ENCODE measurements around the gene NR3C2. TPM values are rescaled to one million over a fixed set of nuclear protein-coding genes. Genes with fewer than 3 reads are reported as not detected.

NR3C2 gene
- total and polyA plus RNA-seq, 2 experiments from 2014 or later = 1.2 to 3.0 TPM

DNA sequence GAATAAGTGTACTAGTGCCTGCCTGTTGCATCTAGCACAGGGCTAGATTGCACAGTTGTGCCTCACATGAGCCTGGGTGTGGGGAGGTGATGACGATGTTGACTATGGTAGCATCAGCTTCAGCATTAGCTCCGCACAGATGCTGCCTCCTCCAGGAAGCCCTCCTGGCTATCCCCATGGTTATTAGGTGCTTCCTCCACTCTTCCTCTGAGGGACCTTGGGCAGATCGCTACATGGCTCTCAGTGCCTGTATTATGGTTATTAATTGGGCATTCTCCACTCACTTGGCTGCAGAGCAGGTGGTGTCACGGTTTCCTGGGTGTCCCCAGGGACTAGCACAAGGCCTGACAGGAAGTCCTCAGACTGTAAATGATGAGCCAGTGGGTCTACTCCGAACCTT is 384.7 kb downstream of the NR3C2 start:
- Histone ChIP-seq H3K79me2 (replicated peaks; ENCODE audit: insufficient read depth) (no peaks in the 10 kb centered on the region), H3K36me3 (ENCODE audit: insufficient read depth) (no peaks in the 10 kb centered on the region), H3K4me2 (no peak overlapping the region), H4K20me1 (replicated peaks; ENCODE audit: insufficient read depth) (no peaks in the 10 kb centered on the region), H3F3A (replicated peaks; ENCODE audit: low read depth) (no peaks in the 10 kb centered on the region), H3K27me3 (ENCODE audit: insufficient read depth) (no peaks in the 10 kb centered on the region), H3K4me1 (ENCODE audit: insufficient read depth) (peaks cover 31% of the 10 kb centered on the region), H3K27ac (ENCODE audit: low read depth) (no peak overlapping the region), H3K9me2 (ENCODE audit: insufficient read depth) (no peaks in the 10 kb centered on the region), H3K4me3 (no peak overlapping the region), H2AFZ (no peak overlapping the region)
- TF ChIP-seq, protein P1, sequence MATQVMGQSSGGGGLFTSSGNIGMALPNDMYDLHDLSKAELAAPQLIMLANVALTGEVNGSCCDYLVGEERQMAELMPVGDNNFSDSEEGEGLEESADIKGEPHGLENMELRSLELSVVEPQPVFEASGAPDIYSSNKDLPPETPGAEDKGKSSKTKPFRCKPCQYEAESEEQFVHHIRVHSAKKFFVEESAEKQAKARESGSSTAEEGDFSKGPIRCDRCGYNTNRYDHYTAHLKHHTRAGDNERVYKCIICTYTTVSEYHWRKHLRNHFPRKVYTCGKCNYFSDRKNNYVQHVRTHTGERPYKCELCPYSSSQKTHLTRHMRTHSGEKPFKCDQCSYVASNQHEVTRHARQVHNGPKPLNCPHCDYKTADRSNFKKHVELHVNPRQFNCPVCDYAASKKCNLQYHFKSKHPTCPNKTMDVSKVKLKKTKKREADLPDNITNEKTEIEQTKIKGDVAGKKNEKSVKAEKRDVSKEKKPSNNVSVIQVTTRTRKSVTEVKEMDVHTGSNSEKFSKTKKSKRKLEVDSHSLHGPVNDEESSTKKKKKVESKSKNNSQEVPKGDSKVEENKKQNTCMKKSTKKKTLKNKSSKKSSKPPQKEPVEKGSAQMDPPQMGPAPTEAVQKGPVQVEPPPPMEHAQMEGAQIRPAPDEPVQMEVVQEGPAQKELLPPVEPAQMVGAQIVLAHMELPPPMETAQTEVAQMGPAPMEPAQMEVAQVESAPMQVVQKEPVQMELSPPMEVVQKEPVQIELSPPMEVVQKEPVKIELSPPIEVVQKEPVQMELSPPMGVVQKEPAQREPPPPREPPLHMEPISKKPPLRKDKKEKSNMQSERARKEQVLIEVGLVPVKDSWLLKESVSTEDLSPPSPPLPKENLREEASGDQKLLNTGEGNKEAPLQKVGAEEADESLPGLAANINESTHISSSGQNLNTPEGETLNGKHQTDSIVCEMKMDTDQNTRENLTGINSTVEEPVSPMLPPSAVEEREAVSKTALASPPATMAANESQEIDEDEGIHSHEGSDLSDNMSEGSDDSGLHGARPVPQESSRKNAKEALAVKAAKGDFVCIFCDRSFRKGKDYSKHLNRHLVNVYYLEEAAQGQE (IDR thresholded peaks at IDR 0.05; ENCODE audit: unreplicated experiment) = no peak
- no peak for TF ChIP-seq ZNF114 (CRISPR knock-in tag; IDR thresholded peaks at IDR 0.05)
- TF ChIP-seq EZH2phosphoT487 (IDR thresholded peaks at IDR 0.05; ENCODE audit: unreplicated experiment) = no peak
- no peak for TF ChIP-seq ZNF331 (CRISPR knock-in tag; IDR thresholded peaks at IDR 0.05; ENCODE audit: low read depth)
- no peak for TF ChIP-seq CREB1 (CRISPR knock-in tag; IDR thresholded peaks at IDR 0.05; ENCODE audit: low read depth)
- no peak for TF ChIP-seq NANOG (IDR thresholded peaks at IDR 0.05; ENCODE audit: borderline replicate concordance)
- TF ChIP-seq, protein P2, sequence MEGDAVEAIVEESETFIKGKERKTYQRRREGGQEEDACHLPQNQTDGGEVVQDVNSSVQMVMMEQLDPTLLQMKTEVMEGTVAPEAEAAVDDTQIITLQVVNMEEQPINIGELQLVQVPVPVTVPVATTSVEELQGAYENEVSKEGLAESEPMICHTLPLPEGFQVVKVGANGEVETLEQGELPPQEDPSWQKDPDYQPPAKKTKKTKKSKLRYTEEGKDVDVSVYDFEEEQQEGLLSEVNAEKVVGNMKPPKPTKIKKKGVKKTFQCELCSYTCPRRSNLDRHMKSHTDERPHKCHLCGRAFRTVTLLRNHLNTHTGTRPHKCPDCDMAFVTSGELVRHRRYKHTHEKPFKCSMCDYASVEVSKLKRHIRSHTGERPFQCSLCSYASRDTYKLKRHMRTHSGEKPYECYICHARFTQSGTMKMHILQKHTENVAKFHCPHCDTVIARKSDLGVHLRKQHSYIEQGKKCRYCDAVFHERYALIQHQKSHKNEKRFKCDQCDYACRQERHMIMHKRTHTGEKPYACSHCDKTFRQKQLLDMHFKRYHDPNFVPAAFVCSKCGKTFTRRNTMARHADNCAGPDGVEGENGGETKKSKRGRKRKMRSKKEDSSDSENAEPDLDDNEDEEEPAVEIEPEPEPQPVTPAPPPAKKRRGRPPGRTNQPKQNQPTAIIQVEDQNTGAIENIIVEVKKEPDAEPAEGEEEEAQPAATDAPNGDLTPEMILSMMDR (conservative IDR thresholded peaks at IDR 0.05; ENCODE audit: low read depth in 2 of 2) = no peak
- no peak for TF ChIP-seq JUNB (IDR thresholded peaks at IDR 0.05; ENCODE audit: unreplicated experiment)
- no peak for TF ChIP-seq EZH2 (IDR thresholded peaks at IDR 0.05; ENCODE audit: low read depth, unreplicated experiment)
- TF ChIP-seq STAT1 (IDR thresholded peaks at IDR 0.05; ENCODE audit: unreplicated experiment) = no peak
- TF ChIP-seq POLR2AphosphoS5 (IDR thresholded peaks at IDR 0.05; ENCODE audit: low read depth) = no peak
- TF ChIP-seq, protein P3, sequence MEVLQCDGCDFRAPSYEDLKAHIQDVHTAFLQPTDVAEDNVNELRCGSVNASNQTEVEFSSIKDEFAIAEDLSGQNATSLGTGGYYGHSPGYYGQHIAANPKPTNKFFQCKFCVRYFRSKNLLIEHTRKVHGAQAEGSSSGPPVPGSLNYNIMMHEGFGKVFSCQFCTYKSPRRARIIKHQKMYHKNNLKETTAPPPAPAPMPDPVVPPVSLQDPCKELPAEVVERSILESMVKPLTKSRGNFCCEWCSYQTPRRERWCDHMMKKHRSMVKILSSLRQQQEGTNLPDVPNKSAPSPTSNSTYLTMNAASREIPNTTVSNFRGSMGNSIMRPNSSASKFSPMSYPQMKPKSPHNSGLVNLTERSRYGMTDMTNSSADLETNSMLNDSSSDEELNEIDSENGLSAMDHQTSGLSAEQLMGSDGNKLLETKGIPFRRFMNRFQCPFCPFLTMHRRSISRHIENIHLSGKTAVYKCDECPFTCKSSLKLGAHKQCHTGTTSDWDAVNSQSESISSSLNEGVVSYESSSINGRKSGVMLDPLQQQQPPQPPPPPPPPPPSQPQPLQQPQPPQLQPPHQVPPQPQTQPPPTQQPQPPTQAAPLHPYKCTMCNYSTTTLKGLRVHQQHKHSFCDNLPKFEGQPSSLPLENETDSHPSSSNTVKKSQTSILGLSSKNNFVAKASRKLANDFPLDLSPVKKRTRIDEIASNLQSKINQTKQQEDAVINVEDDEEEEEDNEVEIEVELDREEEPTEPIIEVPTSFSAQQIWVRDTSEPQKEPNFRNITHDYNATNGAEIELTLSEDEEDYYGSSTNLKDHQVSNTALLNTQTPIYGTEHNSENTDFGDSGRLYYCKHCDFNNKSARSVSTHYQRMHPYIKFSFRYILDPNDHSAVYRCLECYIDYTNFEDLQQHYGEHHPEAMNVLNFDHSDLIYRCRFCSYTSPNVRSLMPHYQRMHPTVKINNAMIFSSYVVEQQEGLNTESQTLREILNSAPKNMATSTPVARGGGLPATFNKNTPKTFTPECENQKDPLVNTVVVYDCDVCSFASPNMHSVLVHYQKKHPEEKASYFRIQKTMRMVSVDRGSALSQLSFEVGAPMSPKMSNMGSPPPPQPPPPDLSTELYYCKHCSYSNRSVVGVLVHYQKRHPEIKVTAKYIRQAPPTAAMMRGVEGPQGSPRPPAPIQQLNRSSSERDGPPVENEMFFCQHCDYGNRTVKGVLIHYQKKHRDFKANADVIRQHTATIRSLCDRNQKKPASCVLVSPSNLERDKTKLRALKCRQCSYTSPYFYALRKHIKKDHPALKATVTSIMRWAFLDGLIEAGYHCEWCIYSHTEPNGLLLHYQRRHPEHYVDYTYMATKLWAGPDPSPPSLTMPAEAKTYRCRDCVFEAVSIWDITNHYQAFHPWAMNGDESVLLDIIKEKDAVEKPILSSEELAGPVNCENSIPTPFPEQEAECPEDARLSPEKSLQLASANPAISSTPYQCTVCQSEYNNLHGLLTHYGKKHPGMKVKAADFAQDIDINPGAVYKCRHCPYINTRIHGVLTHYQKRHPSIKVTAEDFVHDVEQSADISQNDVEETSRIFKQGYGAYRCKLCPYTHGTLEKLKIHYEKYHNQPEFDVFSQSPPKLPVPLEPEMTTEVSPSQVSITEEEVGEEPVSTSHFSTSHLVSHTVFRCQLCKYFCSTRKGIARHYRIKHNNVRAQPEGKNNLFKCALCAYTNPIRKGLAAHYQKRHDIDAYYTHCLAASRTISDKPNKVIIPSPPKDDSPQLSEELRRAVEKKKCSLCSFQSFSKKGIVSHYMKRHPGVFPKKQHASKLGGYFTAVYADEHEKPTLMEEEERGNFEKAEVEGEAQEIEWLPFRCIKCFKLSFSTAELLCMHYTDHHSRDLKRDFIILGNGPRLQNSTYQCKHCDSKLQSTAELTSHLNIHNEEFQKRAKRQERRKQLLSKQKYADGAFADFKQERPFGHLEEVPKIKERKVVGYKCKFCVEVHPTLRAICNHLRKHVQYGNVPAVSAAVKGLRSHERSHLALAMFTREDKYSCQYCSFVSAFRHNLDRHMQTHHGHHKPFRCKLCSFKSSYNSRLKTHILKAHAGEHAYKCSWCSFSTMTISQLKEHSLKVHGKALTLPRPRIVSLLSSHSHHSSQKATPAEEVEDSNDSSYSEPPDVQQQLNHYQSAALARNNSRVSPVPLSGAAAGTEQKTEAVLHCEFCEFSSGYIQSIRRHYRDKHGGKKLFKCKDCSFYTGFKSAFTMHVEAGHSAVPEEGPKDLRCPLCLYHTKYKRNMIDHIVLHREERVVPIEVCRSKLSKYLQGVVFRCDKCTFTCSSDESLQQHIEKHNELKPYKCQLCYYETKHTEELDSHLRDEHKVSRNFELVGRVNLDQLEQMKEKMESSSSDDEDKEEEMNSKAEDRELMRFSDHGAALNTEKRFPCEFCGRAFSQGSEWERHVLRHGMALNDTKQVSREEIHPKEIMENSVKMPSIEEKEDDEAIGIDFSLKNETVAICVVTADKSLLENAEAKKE (CRISPR knock-in tag; IDR thresholded peaks at IDR 0.05) = no peak
- TF ChIP-seq, protein P4, sequence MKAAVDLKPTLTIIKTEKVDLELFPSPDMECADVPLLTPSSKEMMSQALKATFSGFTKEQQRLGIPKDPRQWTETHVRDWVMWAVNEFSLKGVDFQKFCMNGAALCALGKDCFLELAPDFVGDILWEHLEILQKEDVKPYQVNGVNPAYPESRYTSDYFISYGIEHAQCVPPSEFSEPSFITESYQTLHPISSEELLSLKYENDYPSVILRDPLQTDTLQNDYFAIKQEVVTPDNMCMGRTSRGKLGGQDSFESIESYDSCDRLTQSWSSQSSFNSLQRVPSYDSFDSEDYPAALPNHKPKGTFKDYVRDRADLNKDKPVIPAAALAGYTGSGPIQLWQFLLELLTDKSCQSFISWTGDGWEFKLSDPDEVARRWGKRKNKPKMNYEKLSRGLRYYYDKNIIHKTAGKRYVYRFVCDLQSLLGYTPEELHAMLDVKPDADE (IDR thresholded peaks at IDR 0.05) = no peak
- no peaks in the 10 kb centered on the region for H3K27me3 Mint-ChIP-seq (ENCODE audit: insufficient read depth, low read depth, poor library complexity)
- no peak overlapping the region for H3K27ac Mint-ChIP-seq
- DNase-seq (ENCODE audit: low spot score) = no peak
- no peaks in the 10 kb centered on the region for H3K9me3 Mint-ChIP-seq
- no peaks in the 10 kb centered on the region for H3K36me3 Mint-ChIP-seq (ENCODE audit: low read depth)
- no peak overlapping the region for H3K4me3 Mint-ChIP-seq
- no peak for ATAC-seq
- peaks cover 37% of the 10 kb centered on the region for H3K4me1 Mint-ChIP-seq
